Fibroblast of mammary gland (primary cell): ENCODE data around the gene C1orf159.

Experiments used
- DNase-seq: peaks from one replicate; pipeline ENCODE4 v3.0.0-alpha.2; 2010; ENCODE audit warnings: low read depth
- H3K4me3 ChIP-seq: 2 replicates; pipeline ENCODE4 v1.5.1; 2011; ENCODE audit warnings: low read depth, mild to moderate bottlenecking, low read length, moderate library complexity; ENCODE audit not compliant: control insufficient read depth
- TF ChIP-seq, protein P1 (sequence below): conservative IDR thresholded peaks from 2 replicates; pipeline ENCODE4 v1.5.1; 2011; ENCODE audit warnings: low read depth, low read length, inconsistent platforms; ENCODE audit not compliant: control insufficient read depth, insufficient read depth

Gene C1orf159

DNA sequence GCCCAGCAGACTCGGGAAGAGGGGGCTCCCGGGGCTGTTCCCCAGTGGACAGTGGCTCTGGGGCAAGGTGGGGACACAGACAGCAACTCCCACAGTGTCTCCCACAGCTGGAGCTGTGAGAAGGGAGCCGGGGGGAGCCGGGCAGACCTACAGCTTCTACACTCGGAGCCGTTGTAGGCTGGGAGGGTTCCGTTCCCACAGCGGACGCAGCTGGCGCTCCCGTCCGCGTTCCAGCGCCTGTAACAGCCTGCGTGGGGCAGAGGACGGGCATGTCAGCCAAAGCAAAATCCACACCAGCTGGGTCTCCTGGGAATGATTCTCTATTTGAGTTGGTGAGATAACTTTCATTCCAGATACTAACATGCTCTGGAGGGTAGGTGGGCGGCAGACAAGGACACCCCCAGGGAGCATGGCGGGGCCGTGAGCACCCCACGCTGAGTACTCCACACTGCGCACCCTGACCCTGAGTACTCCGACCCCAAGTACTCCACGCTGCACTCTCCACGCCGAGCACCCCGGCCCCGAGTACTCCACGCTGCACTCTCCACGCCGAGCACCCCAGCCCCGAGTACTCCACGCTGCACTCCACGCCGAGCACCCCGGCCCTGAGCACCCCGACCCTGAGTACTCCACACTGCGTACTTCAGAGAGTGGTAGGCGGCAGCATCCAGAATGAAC is 28.4 kb downstream of the C1orf159 start:
- no peak overlapping the region for H3K4me3 ChIP-seq
- no peak for DNase-seq
- TF ChIP-seq, protein P1, sequence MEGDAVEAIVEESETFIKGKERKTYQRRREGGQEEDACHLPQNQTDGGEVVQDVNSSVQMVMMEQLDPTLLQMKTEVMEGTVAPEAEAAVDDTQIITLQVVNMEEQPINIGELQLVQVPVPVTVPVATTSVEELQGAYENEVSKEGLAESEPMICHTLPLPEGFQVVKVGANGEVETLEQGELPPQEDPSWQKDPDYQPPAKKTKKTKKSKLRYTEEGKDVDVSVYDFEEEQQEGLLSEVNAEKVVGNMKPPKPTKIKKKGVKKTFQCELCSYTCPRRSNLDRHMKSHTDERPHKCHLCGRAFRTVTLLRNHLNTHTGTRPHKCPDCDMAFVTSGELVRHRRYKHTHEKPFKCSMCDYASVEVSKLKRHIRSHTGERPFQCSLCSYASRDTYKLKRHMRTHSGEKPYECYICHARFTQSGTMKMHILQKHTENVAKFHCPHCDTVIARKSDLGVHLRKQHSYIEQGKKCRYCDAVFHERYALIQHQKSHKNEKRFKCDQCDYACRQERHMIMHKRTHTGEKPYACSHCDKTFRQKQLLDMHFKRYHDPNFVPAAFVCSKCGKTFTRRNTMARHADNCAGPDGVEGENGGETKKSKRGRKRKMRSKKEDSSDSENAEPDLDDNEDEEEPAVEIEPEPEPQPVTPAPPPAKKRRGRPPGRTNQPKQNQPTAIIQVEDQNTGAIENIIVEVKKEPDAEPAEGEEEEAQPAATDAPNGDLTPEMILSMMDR = no peak

DNA sequence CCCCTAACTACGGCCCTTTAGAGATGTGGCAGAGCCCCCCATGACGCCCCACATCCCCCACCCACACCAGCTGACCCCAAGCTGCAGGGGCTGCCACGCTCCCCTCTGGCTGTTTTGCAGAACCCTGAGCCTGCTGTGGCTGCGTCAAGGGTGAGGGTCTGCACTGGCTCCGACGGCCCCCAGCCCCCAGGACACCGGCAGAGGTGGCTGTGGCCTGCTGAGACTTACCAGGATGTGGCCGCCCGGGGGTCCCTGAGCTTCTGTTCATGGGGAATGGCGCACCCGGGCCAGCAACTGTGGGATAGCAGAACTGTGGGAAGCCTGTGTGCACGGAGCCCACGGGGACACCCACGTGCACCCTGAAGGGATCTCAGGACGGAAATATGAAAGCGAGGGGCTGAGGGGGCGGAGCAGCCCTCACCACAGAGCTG is 29.0 kb downstream of the C1orf159 start:
- TF ChIP-seq, protein P1 = no peak
- DNase-seq = no peak

DNA sequence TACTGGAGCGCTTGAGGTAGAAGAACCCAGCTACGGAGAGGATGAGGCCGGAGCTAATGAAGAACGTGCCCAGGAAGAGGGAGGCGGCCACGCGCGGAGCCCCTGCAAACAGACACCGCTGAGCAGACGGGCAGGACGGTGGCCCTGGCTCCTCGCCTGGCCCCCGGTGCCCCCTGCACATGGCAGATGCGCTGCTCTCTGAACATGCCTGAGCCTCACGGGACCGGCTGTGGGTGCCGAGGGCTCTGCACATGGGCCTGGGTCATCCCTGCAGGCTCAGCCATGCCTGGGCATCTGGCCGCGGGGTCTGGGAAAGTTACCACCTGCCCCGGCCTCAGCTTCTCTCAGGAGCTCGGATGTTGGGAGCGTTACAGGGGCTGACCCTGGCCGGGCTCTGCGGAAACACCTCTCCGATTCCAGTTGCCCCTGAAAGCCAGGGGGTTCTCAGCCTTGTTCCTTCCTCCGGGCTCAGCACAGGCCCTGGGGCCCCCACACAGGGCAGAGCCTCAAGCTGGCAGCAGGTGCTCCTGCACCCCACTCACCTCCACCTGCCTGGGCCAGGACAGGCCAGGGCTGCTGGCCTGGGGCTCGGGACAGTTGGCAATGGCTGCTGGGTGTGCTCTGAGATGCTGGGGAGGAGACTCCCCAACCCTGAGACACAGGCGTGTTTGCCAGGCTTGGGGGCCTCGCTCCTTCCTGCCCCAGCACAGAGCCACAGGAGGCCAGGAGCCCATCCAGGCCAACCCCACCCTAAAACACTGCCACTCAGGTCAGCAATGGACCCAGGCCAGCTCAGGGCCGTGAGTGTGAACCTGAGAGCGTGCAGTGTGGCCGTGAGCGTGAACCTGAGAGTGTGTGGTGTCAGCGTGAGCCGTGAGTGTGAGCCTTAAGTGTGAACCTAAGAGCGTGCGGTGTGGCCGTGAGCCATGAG is 29.7 kb downstream of the C1orf159 start:
- H3K4me3 ChIP-seq = no peak overlapping the region
- TF ChIP-seq, protein P1 = no peak
- no peak for DNase-seq

More for the DNA sequence above, 29.0 kb downstream of the C1orf159 start:
- H3K4me3 ChIP-seq = no peak overlapping the region

DNA sequence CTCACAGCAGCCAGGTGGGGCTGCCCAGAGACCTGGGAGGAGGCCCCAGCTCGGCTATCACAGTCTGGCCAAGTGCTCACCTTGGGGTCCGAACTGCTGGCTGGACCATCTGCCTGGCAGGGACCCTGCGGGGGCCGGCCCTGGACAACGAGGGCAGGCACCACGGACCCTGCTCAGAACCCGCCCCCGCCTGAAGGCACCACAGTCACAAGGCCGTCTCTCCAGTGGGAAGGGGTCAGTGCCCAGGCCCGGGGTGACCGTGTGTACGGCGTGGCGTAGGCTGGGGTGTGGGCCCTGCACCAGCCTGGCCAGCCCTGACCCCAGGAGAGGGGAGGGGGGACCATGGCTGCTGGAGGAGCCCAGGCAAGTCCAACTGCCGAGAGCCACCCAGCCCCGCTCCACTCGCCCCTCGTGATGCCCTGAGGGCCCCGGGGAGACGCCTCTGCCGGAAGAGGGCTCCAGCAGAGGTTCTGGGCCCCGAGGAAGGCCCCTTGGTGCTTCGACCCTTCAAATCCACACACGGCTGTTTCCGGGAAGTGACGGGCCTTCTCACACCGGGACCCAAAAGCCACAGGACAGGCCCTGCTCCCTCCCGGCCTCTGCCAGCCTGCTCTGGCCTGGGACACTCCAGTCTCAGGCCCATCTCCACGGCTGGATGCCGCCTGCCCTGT is 30.6 kb downstream of the C1orf159 start:
- no peak for DNase-seq
- H3K4me3 ChIP-seq = no peak overlapping the region
- TF ChIP-seq, protein P1 = no peak

DNA sequence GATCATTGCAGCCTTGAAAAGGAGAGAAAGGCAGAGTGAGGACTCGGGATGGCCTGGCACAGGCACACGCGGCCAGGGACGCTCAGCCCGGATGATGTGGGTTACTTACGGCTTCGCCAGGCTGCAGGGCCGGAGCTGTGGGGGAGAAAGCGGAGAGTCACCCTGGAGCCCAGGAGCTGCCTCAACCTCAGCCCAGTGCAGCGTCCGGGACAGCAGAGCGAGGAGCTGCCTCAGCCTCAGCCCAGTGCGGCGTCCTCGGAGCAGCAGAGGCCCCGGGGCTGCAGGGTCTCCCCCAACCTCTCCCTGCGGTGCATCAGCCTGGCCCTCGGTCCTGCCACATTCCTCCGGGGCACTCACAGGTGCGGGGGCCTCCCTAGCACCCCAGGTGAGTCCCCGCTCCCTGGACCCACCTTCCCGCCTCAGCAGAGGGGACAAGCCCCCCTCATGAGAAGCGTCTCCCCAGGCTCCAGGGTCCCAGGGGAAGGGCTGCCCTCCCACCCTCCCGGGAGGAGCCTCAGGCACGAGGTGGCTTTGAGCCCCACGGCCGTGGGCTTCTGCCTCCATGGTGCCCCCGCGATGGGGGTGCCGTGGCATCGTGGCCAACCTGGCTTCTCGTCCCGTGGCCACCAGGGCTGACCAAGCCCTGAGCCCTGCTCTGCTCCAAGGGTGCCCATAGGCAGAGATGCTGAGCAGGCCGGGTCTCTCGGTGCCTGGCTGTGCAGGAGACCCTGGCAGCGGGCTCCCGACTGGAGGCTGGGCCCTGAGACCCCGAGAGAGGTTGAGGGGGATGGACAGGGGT is 31.3 kb downstream of the C1orf159 start:
- TF ChIP-seq, protein P1 = no peak
- DNase-seq = no peak
- no peak overlapping the region for H3K4me3 ChIP-seq
